K562 (cell line): Measurements from ENCODE around the gene LGR6. TPM values are rescaled to one million over a fixed set of nuclear protein-coding genes. Genes with fewer than 3 reads are reported as not detected.
A peak's percentile ranks its signal among the peaks of the same experiment; 100 is the strongest.

Source experiments
- ATAC-seq: fragments of 200-7000 bp; cut with Tn5 transposase; 3 replicates; pipeline ENCODE4 v1.9.1; 2020; ENCODE audit warnings: moderate library complexity
- BruUV-seq: library from RNA; stranded (reverse); fragments of 400-500 nt; replicated peaks from 2 replicates; lab custom pipeline; 2021; lab: Mats Ljungman, UMichigan
- CTCF ChIA-PET: fragments of 300-600 bp; formaldehyde crosslinking; extraction: SDS; loops from one replicate; lab custom pipeline; 2021; ENCODE audit warnings: low intra/inter-chr PET ratio; lab: Yijun Ruan, JAX
- POLR2A ChIA-PET: fragments of 300-600, 350-650 bp; sonication (Branson Sonifier 250); formaldehyde crosslinking; extraction: SDS; loops from one replicate; lab custom pipeline; 2021; ENCODE audit warnings: antibody characterized with exemption, inconsistent platforms; lab: Yijun Ruan, JAX
- DNase-seq, 4 experiments: peaks; one replicate each; pipeline versions ENCODE4 v3.0.0 to v3.0.0-alpha.2; 2011 to 2018; ENCODE audit warnings: low spot score in 3 of 4, mixed read lengths in 3 of 4; ENCODE audit errors: extremely low read depth in 1 of 4
- FAIRE-seq: peaks from 2 replicates; lab custom pipeline; 2011; peaks lifted over from hg19 to GRCh38; lab: Jason Lieb, UNC
- H2AFZ ChIP-seq: 2 replicates; pipeline ENCODE4 v1.6.0; 2011; ENCODE audit warnings: low read depth, low read length, control low read depth, inconsistent platforms
- H3K27ac ChIP-seq: fragments of 200-600 bp; 3 replicates; pipeline ENCODE4 v1.8.0; 2011; ENCODE audit warnings: low read depth, mild to moderate bottlenecking, control low read depth, inconsistent platforms, low read length, moderate library complexity, mixed read lengths; ENCODE audit errors: extremely low read depth
- H3K27me3 ChIP-seq, 2 experiments: fragments of 300-600 bp in 1 of 2; 2 replicates in 1 of 2; 3 replicates in 1 of 2; pipeline versions ENCODE4 v1.6.0 to v1.8.0; 2011; ENCODE audit warnings: inconsistent platforms in 2 of 2, low read length in 2 of 2, mild to moderate bottlenecking in 1 of 2, mixed read lengths in 1 of 2, moderate library complexity in 1 of 2; ENCODE audit not compliant: control insufficient read depth in 2 of 2, insufficient read depth in 2 of 2
- H3K36me3 ChIP-seq: fragments of 300-600 bp; 3 replicates; pipeline ENCODE4 v1.8.0; 2011; ENCODE audit warnings: mild to moderate bottlenecking, low read length, inconsistent platforms; ENCODE audit not compliant: control insufficient read depth, insufficient read depth
- H3K4me1 ChIP-seq, 2 experiments: fragments of 200-600 bp in 1 of 2; replicated peaks in 1 of 2; 2 replicates in 1 of 2; 3 replicates in 1 of 2; pipeline versions ENCODE4 v1.5.1 to v1.8.0; 2011; ENCODE audit warnings: inconsistent platforms in 2 of 2, low read length in 2 of 2, mild to moderate bottlenecking in 1 of 2, mixed read lengths in 1 of 2, moderate library complexity in 1 of 2; ENCODE audit not compliant: control insufficient read depth in 2 of 2, insufficient read depth in 2 of 2
- H3K4me2 ChIP-seq: 2 replicates; pipeline ENCODE4 v1.6.1; 2011; ENCODE audit warnings: low read length, control low read depth, inconsistent platforms, mixed read lengths; ENCODE audit not compliant: insufficient read depth
- H3K4me3 ChIP-seq: fragments of 200-600 bp; sonication (generic), shearing (Covaris generic); 2 replicates; pipeline ENCODE4 v1.5.1; 2016; ENCODE audit warnings: control low read depth, inconsistent platforms
- H3K79me2 ChIP-seq: fragments of 200-600 bp; 3 replicates; pipeline ENCODE4 v1.8.0; 2011; ENCODE audit warnings: low read length, inconsistent platforms; ENCODE audit not compliant: control insufficient read depth, insufficient read depth
- H3K9ac ChIP-seq, 2 experiments: 2 replicates each; pipeline versions ENCODE4 v1.6.0 to v1.6.1; 2011; ENCODE audit warnings: low read depth in 2 of 2, low read length in 2 of 2, control low read depth in 1 of 2, inconsistent platforms in 1 of 2, mild to moderate bottlenecking in 1 of 2, mixed read lengths in 1 of 2; ENCODE audit not compliant: insufficient read depth in 1 of 2
- H3K9me1 ChIP-seq: one replicate; pipeline ENCODE4 v1.6.0; 2011; ENCODE audit warnings: inconsistent platforms, mild to moderate bottlenecking, low read length, moderate library complexity; ENCODE audit not compliant: control insufficient read depth, insufficient read depth
- H3K9me3 ChIP-seq: replicated peaks from 2 replicates; pipeline ENCODE4 v1.5.1; 2011; ENCODE audit warnings: low read depth, low read length, inconsistent platforms; ENCODE audit not compliant: control insufficient read depth, insufficient read depth
- H4K20me1 ChIP-seq: replicated peaks from 2 replicates; pipeline ENCODE4 v1.6.1; 2011; ENCODE audit warnings: low read length, inconsistent platforms, mixed read lengths; ENCODE audit not compliant: control insufficient read depth, insufficient read depth
- BHLHE40 ChIP-seq: IDR thresholded peaks from 2 replicates; pipeline ENCODE4 v1.6.1; 2011; ENCODE audit warnings: low read length, improper control_type of control experiment
- E2F8 ChIP-seq: fragments of 450-650 bp; IDR thresholded peaks from 2 replicates; pipeline ENCODE4 v1.7.1; 2018; ENCODE audit warnings: mild to moderate bottlenecking, low read depth; ENCODE audit not compliant: partially characterized antibody
- ETV1 ChIP-seq: fragments of 450-650 bp; conservative IDR thresholded peaks from 2 replicates; pipeline ENCODE4 v1.6.1; 2016; ENCODE audit warnings: missing genetic modification characterization, control low read depth, low read depth, missing compliant biosample characterization
- FOXO4 ChIP-seq: fragments of 450-650 bp; formaldehyde crosslinking; IDR thresholded peaks from 2 replicates; pipeline ENCODE4 v1.4.0; 2020; ENCODE audit warnings: mild to moderate bottlenecking, moderate library complexity
- KDM4B ChIP-seq, 2 experiments: fragments of 450-650 bp in 1 of 2; sonication (generic) in 1 of 2; IDR thresholded peaks; 2 replicates each; pipeline ENCODE4 v1.6.1; 2016 to 2017; ENCODE audit warnings: borderline replicate concordance in 2 of 2, antibody characterized with exemption in 1 of 2, low read depth in 1 of 2, mild to moderate bottlenecking in 1 of 2
- NONO ChIP-seq, 2 experiments: fragments of 200-400 bp in 1 of 2; fragments of 450-650 bp in 1 of 2; formaldehyde crosslinking in 1 of 2; IDR thresholded peaks; 2 replicates each; pipeline ENCODE4 v1.6.1; 2017; ENCODE audit warnings: low read depth in 2 of 2, mild to moderate bottlenecking in 2 of 2, moderate library complexity in 2 of 2, low read length in 1 of 2
- POU5F1 ChIP-seq: fragments of 150-350 bp; IDR thresholded peaks from 2 replicates; pipeline ENCODE4 v1.6.1; 2014; ENCODE audit warnings: borderline replicate concordance, low read length, low read depth, mild to moderate bottlenecking; ENCODE audit not compliant: partially characterized antibody
- PPARD ChIP-seq: fragments of 250-450 bp; sonication (Bioruptor Pico); IDR thresholded peaks from 2 replicates; pipeline ENCODE4 v1.8.0; 2022; ENCODE audit warnings: inconsistent platforms, mild to moderate bottlenecking, moderate library complexity
- SMAD1 ChIP-seq: fragments of 150-350 bp; IDR thresholded peaks from 2 replicates; pipeline ENCODE4 v1.6.1; 2014; ENCODE audit warnings: low read length, low read depth; ENCODE audit not compliant: partially characterized antibody
- SMARCA4 ChIP-seq: fragments of 450-650 bp; IDR thresholded peaks from 2 replicates; pipeline ENCODE4 v1.6.1; 2016
- TEAD1 ChIP-seq, 2 experiments: fragments of 450-650 bp in 1 of 2; sonication (generic) in 1 of 2; formaldehyde crosslinking; IDR thresholded peaks; 2 replicates each; pipeline versions ENCODE4 v1.4.0 to v1.8.0; 2020 to 2022; ENCODE audit warnings: mild to moderate bottlenecking in 2 of 2, missing genetic modification reagents in 1 of 2
- WGBS: fragments of 100-300 bp; shearing (Covaris generic); methylation state at CpG from one replicate; pipeline ENCODE4 v1.1.6; 2016; ENCODE audit warnings: low coverage, mixed read lengths; ENCODE audit not compliant: insufficient coverage; ENCODE audit errors: missing lambda C conversion rate; 5-methylcytosine and 5-hydroxymethylcytosine counted together
- in situ Hi-C: fragments of 300-500 bp; cut with MboI; formaldehyde crosslinking; loops from 4 replicates; pipeline ENCODE4 v1.15.0; 2018; ENCODE audit warnings: inconsistent platforms, mixed read lengths
- intact Hi-C: fragments of 100-400 bp; cut with micrococcal nuclease; formaldehyde crosslinking; loops from 2 replicates; pipeline ENCODE4 v1.14.2; 2022
- polyA plus RNA-seq, 8 experiments: library from polyadenylated mRNA; depleted of rRNA in 4 of 8; stranded (reverse) in 5 of 8; unstranded in 3 of 8; fragments of >200 nt; fragmentation: Nextera tagmentation in 2 of 8; fragmentation: Illumina TruSeq in 1 of 8; extraction: Ambion mirVana in 2 of 8; extraction: Trizol in 1 of 8; gene quantifications; 2 replicates each; pipeline versions ENCODE4 v1.2.1 to v1.2.3, GENCODE V29; 2011 to 2014; ENCODE audit warnings: inconsistent platforms in 1 of 8, missing spikeins in 1 of 8
- total RNA-seq, 7 experiments: library from RNA; depleted of rRNA in 6 of 7; stranded (reverse); fragments of >200 nt in 6 of 7; fragmentation: Illumina TruSeq in 2 of 7; extraction: Trizol in 2 of 7; gene quantifications; 2 replicates each; pipeline versions ENCODE4 v1.2.1 to v1.2.3, GENCODE V29; 2011 to 2021; ENCODE audit warnings: low replicate concordance in 1 of 7

Gene LGR6
- total and polyA plus RNA-seq, 9 of the 15 experiments (the other 6 are each of a cell fraction or from before 2014, with no cell fraction given): 0.01 to 0.54 (median 0.17) TPM; not detected in 1

GRCh38 chr1:202230061-202230938 is 36.7 kb downstream of the LGR6 start:
- H3K4me3 ChIP-seq: no peak overlapping the region
- H2AFZ ChIP-seq: no peak overlapping the region
- CTCF ChIA-PET: no interaction called here
- peaks cover 50 to 73% of the 10 kb centered on the region in 2 experiments for H3K27me3 ChIP-seq
- DNase-seq (no peak), ATAC-seq (no peak; the same call in 2 of the 3 replicates), FAIRE-seq (no peak)
- BruUV-seq: no TSS peak
- POLR2A ChIA-PET: interaction anchor here (0.6 to 1.2 kb wide), 5 partner anchors 16 to 580 kb away, joined by 3 to 4 read pairs (median 3); no protein-coding TSS in a partner anchor
- no peaks in the 10 kb centered on the region for H3K79me2 ChIP-seq
- no peaks in the 10 kb centered on the region for H3K9me3 ChIP-seq
- no peak overlapping the region for H3K4me2 ChIP-seq
- in situ Hi-C loops: no loop called here
- H4K20me1 ChIP-seq: peaks cover 4% of the 10 kb centered on the region; the same call in 1 of the 2 replicates
- no peaks in the 10 kb centered on the region for H3K36me3 ChIP-seq
- H3K9ac ChIP-seq: peak overlapping the region in 1 of 2 experiments; percentile 9; a peak in 1 of 4 replicates
- H3K4me1 ChIP-seq: no peaks in the 10 kb centered on the region
- no peak overlapping the region for H3K27ac ChIP-seq
- no peak for TF ChIP-seq PPARD (CRISPR knock-in tag)
- no peak for TF ChIP-seq TEAD1 (CRISPR knock-in tag; IDR thresholded peaks at IDR 0.05)
- TF ChIP-seq SMARCA4: no peak
- TF ChIP-seq SMAD1: no peak
- no peak for TF ChIP-seq KDM4B (IDR thresholded peaks at IDR 0.05; ENCODE audit: borderline replicate concordance in 2 of 2, low read depth in 1 of 2)
- no peak for TF ChIP-seq E2F8
- TF ChIP-seq POU5F1: no peak
- TF ChIP-seq FOXO4 (CRISPR knock-in tag): no peak
- TF ChIP-seq ETV1 (tag): no peak
- TF ChIP-seq BHLHE40: no peak
- no peak for TF ChIP-seq NONO (IDR thresholded peaks at IDR 0.05; ENCODE audit: low read depth in 2 of 2, low read length in 1 of 2)
- WGBS: 2% methylated on average over 9 of the region's 10 CpGs
- intact Hi-C loops: no loop called here
- H3K9me1 ChIP-seq: no peaks in the 10 kb centered on the region
